Activated CD4-positive, CD25-positive, alpha-beta regulatory T cell treated with anti-CD3 and anti-CD28 coated beads, Interleukin-2, amount 50 U/mL, for 24 hours (primary cell): Measurements from ENCODE around the gene DNAH8.

Experiments used
- ATAC-seq, 2 donors: fragments of 150-1000 bp; cut with Tn5 transposase; one replicate each; pipeline ENCODE4 v1.10.0; 2021; ENCODE audit warnings: mild to moderate bottlenecking in 1 of 2, moderate library complexity in 1 of 2

DNAH8 gene

GRCh38 chr6:38976051-38976450 lies 260.9 kb downstream of the DNAH8 start:
- no peak for ATAC-seq

GRCh38 chr6:38976801-38977500 lies 261.8 kb downstream of the DNAH8 start:
- ATAC-seq: no peak

DNA sequence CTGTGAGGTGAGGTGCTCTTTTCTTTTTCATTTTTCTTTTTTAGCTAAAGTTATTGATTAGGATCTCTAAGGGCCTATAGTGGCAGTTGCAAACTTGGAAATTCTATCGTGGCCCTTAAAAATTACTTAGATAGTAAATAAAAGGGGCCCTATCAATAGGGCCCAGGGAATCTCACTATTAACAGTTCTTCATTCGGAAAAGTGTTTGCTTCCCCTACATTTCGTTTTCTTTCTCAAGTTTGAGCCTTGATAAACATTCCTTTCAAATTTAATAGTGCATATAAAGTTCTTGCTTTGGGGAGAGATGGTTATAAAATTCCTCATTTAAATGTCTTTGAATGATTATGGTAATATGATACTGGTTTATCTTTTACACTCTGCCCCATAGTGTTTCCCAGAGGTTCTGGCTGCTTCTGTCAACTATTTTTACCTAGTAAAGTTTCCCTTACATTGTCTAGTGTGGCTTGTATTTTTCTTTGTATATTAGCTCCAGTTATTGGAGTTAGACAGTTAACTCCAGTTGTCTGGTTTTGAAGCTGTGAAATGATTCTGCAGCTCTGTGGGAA lies 263.1 kb downstream of the DNAH8 start:
- no peak for ATAC-seq

GRCh38 chr6:38982470-38982869 lies 267.4 kb downstream of the DNAH8 start:
- no peak for ATAC-seq

GRCh38 chr6:38984723-38985122 lies 269.6 kb downstream of the DNAH8 start:
- no peak for ATAC-seq

DNA sequence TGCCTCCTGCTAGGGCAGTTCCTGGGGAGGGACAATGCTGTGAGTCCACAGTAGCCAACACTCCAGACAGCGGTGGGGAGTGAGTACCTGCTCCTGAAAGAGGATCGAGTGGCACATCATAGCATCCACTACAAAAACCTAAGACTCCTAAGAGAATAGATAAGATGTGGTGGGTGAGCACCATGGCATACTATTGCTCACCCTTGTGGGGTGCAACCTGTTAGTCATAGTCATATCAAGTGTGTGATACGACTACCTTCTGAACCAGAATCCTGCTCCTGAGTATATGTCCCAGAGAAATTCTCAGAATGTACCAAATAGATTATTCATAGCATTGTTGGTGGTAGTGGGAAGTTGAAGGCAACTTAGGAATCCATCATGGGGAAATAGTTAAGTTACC lies 270.7 kb downstream of the DNAH8 start:
- ATAC-seq: no peak

DNA sequence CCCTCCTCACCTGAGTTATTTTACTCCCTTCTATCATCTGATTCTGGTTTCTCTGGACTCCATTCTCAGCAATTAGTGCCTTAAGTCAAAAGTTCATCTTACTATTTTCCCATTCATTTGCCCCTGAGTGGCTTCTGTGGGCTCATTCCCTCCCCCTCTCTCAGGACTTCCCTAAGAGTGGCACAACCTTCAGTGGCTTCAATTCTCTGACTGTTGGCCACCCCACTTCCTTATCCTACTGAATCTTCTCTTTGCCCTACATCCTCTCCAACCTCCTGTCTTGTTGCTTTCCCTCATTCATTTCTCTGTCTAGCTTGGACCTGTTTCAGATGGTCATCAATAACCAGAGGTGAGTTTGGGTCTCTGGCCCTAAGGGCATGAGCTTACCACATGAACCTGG lies 272.4 kb downstream of the DNAH8 start:
- ATAC-seq: no peak

DNA sequence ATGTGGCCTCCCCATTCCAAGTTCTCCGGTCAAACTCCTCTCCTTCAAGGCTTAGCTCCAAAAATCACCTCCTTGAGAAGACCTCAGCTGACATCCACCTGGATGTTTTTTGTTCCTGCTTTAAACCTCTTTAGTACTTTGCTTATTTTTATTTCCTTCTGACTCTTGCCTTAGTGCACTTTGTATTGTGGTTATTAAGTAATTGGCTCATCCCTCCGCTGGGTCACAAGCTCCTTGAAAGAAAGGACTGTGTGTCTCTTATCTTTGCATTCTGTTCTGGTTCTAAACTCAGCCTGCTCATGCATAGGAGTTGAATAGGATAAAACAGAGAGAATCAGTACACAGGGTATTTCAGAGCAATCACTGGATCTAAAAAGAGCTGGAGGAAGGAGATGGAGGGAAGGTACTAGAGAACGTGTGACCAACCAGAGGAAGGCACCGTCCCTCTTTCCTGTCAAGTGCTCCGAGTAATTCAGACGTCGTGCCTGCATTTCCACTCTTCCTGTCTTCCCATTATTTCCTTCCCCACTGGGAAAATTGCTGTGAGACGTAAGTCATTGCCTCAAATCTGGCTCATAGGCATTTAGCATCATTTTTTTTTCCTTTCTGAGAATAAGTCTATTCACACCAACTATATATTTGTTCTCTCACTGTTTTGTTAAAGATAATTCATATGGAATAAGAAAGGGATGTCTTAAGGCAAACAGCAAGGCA lies 273.8 kb downstream of the DNAH8 start:
- ATAC-seq: no peak

DNA sequence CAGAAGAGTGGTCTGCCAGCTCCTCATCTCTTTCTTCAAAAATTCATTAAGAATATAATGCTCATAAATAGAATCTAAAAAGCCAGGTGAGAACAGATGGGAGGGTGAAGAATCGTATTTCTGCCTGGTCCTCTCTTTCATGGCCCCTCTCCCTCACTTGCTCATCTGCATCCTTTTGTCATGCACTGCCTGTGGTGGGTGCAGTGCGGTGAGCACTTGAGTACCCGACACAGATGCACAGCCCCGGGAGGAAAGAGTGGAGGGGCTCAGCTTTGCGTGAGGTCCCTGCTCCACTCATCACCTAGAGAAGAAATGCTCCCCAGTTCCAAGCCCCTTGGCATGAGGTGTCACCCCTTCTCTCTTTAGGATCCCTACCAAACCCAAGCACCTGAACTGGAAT lies 275.4 kb downstream of the DNAH8 start:
- no peak for ATAC-seq

- ATAC-seq: no peak
Measured at GRCh38 chr6:38996676-38997075, 281.6 kb downstream of the DNAH8 start.

- no peak for ATAC-seq
Measured at GRCh38 chr6:38997128-38997761, 282.1 kb downstream of the DNAH8 start.

DNA sequence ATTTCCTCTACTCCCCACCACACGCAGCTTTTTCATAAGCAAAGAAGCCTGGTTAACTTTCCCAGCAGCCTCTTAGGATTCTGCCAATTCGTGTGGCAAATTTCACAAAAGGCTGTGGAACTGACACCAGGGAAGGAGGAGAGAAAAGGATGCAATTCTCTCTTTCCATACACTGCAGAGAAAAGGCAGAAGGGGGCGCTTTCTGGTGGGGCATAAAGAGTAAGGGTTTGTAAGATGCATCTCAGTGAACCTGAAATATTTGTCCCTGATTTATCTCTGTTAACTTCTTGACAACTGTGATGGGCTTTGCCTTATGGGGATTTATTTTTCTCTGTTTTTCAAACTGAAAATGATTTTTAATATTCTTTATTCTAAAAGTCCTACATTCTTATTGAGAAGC lies 288.0 kb downstream of the DNAH8 start:
- no peak for ATAC-seq

GRCh38 chr6:39003492-39003891 lies 288.4 kb downstream of the DNAH8 start:
- no peak for ATAC-seq

DNA sequence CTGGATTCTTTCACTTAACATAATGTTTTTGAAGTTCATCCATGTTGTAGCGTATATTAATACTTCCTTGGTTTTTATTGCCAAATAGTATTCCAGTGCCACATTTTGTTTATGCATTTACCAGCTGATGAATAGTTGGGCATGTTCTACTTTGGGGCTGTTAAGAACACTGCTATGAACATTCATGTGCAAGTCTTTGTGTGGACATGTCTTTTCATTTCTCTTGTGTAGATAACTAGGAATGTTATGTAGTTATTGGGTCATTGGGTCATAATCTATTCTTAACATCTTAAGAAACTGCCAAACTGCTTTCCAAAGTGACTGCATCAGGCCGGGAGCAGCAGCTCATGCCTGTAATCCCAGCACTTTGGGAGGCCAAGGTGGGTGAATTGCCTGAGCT lies 289.7 kb downstream of the DNAH8 start:
- ATAC-seq: no peak

- ATAC-seq: no peak
Measured at GRCh38 chr6:39005774-39006173, 290.7 kb downstream of the DNAH8 start.

- ATAC-seq: no peak
Measured at GRCh38 chr6:39007575-39007974, 292.5 kb downstream of the DNAH8 start.

GRCh38 chr6:39008737-39009136 lies 293.6 kb downstream of the DNAH8 start:
- ATAC-seq: no peak

DNA sequence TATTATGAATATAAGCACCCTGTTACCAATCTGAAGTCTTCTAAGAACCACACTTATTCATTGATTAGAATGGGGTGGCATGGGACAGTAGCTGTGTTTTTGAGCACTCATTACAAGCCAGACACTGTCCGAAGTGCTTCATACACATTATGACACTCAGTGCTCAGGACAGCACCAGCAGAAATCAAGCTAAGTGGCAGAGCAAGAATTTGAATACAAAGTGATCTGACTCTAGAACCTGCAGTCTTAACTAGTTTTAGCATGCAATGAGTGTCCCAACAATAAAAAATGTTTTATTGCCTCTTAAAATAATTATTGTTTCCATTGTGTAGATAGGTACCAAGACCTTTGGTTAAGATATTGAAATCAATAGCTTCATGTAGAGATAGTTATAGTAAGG lies 294.4 kb downstream of the DNAH8 start:
- ATAC-seq: no peak

DNA sequence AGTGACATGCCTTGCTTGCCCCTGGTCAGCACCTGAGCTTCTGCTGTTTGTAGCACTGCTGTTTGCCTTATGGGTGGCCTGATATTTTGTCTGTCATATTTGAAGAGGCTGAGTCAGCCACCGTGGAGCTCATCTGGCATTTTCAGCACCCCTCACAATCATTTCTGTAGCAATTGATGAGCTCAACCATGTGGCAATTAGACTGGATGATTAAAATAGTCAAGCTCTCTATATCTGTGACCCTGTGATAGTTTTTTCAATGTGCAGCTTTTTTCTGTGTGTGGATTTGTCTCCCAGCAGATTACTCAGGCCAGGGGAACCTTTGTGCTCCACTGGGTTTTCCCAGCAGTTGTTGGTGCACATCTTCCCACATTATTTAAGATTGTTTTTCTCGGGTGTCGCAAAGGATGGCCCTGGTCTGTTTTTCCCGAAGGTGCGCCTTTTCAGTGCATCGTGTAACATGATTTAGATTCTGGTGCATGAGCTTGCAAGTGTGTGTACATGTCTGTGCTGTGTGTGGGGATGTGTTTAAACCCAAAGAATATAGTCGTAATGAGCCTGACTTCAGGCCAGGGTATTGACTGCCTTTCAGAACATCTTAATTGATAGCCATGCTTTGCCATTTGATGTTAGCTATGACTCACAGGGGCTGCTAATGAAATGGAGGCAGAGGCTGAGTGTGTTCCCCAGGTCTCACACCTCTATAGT lies 301.9 kb downstream of the DNAH8 start:
- ATAC-seq: no peak

GRCh38 chr6:39017547-39017880 lies 302.4 kb downstream of the DNAH8 start:
- no peak for ATAC-seq

- no peak for ATAC-seq
Measured at GRCh38 chr6:39018103-39018502, 303.0 kb downstream of the DNAH8 start.

DNA sequence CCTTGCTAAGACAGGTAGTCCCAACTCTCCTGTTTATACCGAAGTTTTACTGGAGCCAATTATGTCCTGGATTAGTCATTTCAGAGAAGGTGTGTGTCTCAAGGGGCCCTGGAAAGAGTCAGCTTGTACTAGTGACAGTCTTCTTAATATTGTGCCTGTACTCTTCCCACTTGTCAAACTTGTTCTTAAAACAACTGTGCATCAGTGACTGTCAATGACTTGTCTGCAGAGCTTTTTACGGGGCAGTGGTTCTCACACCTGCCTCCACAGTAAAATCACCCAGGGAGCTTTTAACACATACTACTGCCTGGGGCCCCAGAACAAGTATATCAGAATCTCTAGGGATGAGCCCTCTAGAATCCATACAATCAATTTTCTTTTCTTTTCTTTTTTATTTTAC lies 305.0 kb downstream of the DNAH8 start:
- ATAC-seq: no peak

DNA sequence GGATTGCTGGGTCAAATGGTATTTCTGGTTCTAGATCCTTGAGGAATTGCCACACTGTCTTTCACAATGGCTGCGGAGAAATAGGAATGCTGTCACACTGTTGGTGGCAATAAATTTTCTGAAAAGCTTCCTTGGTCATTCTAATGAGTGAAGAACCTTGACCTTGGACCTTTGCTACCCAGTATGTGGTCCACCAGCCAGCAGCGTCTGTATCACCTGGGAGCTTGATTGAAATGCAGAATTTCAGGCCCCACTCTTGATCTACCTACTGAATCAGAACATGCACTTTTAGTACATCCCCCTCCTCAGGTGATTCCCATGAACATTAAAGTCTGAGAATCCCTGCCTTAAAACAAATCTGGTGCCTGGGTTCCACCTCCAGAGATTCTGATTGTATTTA lies 305.9 kb downstream of the DNAH8 start:
- ATAC-seq: no peak
